Activated gamma-delta T cell (primary cell): ENCODE results near the gene NELFB.
A peak's percentile ranks its signal among the peaks of the same experiment; 100 is the strongest.

ENCODE experiments used
- DNase-seq: peaks from one replicate; lab custom pipeline; 2025; lab: John Stamatoyannopoulos, UW

NELFB gene

GRCh38 chr9:137223078-137223970, 31.8 kb upstream of the NELFB start:
- peak; percentile 95 for DNase-seq

GRCh38 chr9:137224830-137225694, 30.1 kb upstream of the NELFB start, which contains the start of gene CYSRT1:
TSS of gene CYSRT1 (plus strand) at chr9:137225174. CDS start at chr9:137225622, 448 bp downstream.
- DNase-seq, result no peak

- DNase-seq, result no peak
These were observed 29.3 kb upstream of the NELFB start for GRCh38 chr9:137225699-137226331.

- no peak for DNase-seq
These were observed 28.6 kb upstream of the NELFB start for GRCh38 chr9:137226338-137227053.

DNA sequence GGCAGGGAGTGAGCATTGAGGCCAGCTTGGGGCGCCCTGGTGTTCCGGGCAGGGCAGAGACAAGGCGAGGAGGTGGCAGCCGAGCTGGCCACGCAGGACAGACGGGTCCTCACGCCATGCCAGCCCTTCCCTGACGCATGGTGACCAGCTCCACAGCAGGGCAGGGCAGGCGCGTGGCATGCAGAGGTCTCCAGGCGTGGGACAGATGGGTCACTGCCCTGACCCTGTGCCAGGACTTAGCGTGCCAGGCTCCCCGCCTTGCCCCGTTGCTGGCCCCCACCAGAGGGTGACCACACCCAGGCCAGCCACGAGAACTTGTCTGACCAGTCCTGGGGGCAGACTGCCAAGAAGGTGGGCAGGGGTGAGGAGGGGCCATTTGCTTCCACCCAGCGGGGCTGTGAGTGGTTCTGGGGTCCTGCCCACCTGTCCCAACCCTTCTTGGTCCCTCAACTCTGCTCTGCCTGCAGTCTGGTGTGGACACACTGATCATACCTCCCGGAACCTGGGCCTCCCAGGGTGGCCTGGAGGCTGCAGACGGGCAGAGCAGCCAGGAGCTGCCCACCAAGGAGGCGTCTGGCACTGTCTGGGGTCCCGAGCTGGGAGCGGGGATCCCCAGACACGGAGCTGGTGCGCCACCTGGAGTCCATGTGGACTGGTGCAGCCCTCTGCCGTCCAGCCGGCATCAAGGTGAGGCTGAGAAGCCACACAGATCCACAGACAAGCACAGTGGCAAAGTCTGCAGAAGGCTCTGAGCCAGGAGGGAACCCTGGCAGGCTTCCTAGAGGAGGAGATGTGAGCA, 27.9 kb upstream of the NELFB start, which contains the start of gene RNF224:
TSS of gene RNF224 (plus strand) at position 449 of the 799 bp plus-strand sequence. CDS start 834 bp downstream, outside the sequence.
- peak; percentile 48 for DNase-seq

- DNase-seq, result no peak
These were observed 27.1 kb upstream of the NELFB start for GRCh38 chr9:137227853-137228505.

DNA sequence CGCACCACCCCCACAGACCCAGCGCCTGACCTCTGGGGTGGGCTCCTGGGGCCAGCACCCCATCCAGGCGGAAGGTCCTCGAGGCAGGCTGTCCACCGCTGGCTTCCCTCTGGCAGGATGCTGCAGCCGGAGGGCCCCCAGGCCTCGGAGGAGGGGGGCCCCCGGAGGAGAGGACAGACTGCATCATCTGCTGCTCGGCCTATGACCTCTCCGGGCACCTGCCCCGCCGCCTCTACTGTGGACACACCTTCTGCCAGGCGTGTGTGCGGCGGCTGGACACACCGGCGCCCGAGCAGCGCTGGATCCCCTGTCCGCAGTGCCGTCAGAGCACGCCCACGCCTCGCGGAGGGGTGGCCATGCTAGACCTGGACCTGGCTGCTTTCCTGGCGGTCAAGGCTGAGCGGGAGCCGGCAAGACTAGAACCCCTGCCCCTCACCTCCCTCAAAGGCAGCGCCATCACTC, 26.6 kb upstream of the NELFB start:
- DNase-seq, result no peak

GRCh38 chr9:137228968-137229896, 25.9 kb upstream of the NELFB start:
- DNase-seq, result no peak

DNA sequence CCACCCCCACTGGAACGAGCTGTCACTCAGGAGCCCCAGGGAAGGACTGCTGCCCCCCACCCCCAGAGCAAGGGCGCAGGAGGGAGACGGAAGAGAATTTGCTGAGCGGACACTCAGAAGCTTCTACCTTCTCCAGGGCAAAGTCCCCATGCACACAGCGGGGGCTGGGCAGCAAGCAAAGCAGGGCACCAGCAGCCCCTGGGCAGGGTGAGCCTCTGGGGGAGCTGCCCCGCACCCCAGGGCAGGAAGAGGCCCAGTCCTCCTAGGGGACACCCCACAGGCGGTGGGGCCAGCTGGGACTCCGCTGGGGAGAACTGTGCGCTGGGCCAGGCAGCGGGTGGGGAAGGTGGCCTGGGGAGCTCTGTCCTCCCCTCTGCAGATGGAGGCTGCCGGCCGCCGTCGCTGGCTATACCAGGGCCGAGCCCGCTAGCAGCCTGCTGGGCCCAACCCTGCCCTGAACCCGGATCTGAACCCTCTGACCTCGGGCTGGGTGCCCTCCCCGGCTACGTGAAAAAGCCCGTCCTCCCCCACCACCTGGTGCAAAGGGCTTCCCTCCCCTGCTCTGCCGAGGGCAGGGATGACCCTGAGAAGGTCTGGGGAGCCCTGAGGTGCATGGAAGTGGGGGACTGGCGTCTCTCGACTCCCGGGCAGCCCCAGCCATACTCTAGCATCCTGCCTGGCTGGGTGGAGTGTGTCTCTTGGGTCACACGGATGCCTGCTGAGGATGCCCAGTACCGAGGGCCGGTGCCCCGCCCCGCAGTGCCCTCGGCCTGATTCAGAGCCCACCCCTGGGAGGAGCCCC, 25.0 kb upstream of the NELFB start:
- no peak for DNase-seq

- no peak for DNase-seq
These were observed 24.3 kb upstream of the NELFB start, which contains the start of gene SLC34A3 for GRCh38 chr9:137230705-137231371. TSS of gene SLC34A3 (plus strand) at chr9:137230901. CDS start at chr9:137231703, 802 bp downstream.

- no peak for DNase-seq
These were observed 23.6 kb upstream of the NELFB start for GRCh38 chr9:137231372-137232039.

DNA sequence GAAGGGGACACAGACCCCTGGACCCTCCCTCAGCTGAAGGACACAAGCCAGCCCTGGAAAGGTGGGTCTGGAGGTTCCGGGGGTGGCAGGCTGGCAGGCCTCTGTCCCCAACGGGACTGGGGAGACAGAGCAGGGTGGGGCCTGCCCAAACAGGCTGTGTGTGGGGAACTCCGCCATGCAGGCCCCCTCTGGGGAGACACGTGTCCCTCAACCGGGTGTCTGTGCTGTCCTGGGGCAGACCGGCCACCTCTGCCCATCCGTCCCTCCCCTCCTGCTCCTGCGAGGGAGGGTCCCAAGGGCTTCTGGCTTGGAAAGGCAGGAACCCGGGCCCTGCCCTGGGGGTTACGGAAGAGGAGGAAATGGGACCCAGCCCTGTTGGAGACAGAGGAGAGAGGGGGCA, 23.0 kb upstream of the NELFB start:
- DNase-seq, result no peak

DNA sequence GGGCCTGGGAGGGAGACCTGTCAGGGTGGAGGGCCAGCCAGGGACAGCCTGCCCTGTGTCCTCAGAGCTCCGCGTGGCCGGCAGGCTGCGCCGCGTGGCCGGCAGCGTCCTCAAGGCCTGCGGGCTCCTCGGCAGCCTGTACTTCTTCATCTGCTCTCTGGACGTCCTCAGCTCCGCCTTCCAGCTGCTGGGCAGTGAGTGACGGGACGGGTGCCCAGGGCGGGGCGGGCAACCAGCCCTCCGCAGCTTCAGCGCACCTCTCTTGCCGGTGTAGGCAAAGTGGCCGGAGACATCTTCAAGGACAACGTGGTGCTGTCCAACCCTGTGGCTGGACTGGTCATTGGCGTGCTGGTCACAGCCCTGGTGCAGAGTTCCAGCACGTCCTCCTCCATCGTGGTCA, 22.6 kb upstream of the NELFB start:
- DNase-seq, result no peak

DNA sequence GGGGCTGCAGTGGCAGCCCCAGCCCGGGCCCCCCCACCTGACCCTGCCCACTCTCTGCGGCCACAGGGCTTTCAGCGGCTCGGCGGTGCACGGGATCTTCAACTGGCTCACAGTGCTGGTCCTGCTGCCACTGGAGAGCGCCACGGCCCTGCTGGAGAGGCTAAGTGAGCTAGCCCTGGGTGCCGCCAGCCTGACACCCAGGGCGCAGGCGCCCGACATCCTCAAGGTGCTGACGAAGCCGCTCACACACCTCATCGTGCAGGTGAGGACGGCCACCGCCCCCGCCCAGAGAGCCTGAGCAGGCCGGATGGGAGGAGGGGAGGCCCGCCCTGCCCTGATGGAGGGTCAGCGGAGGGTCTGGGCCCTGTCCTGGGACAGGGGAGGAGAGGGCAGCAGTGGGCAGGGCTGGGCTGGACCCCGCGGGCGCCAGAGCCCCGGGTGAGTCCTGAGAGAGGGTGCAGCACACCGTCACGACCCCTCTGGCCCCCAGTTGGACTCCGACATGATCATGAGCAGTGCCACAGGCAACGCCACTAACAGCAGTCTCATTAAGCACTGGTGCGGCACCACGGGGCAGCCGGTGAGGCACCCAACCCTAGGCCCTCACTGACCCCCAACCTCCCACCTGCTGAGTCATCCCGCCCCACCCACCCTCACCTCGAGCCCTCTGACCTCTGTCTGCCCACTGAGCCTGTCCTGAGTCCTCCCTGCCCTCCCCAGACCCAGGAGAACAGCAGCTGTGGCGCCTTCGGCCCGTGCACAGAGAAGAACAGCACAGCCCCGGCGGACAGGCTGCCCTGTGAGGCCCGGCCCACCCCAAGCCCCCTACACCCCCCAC, 21.8 kb upstream of the NELFB start:
- no peak for DNase-seq

DNA sequence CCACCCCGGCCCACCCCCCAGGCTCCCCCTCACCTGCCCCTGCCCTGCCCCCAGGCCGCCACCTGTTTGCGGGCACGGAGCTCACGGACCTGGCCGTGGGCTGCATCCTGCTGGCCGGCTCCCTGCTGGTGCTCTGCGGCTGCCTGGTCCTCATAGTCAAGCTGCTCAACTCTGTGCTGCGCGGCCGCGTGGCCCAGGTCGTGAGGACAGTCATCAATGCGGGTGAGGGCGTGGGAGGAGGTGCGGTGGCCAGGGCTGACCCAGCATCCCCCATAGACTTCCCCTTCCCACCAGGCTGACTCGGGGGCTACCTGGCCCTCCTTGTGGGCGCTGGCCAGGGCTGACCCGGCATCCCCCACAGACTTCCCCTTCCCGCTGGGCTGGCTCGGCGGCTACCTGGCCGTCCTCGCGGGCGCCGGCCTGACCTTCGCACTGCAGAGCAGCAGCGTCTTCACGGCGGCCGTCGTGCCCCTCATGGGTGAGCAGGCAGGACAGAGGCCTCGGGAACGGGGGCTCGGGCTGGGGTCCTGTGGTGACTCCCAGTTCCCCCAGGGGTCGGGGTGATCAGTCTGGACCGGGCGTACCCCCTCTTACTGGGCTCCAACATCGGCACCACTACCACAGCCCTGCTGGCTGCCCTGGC, 21.0 kb upstream of the NELFB start:
- no peak for DNase-seq
